Endometrial microvascular endothelial cells (primary cell): ENCODE results near the gene SPOUT1. TPM values are rescaled to one million over a fixed set of nuclear protein-coding genes. Genes with fewer than 3 reads are reported as not detected.
"Not testable (repeated sequence)": the region's sequence is repeated elsewhere in the genome, so short reads cannot be mapped to it uniquely, and the experiment has no call there.

Experiments
- in situ Hi-C: cut with HindIII; loops from 2 replicates; pipeline ENCODE4 v1.10.0; 2017; ENCODE audit warnings: low sequenced_read_pairs, low pct_unique_long_range_greater_than_20kb; ENCODE audit errors: inconsistent ontology term
- total RNA-seq: library from RNA; depleted of rRNA; stranded (reverse); fragments of >200 nt; gene quantifications from one replicate; pipeline ENCODE4 v1.2.3, GENCODE V29; 2015; ENCODE audit errors: inconsistent ontology term

Gene SPOUT1
- total RNA-seq: 27.0 TPM

- in situ Hi-C loops: no loop called here
These were observed at the start of gene SPOUT1 for GRCh38 chr9:128829477-128830251. TSS of gene SPOUT1 (minus strand) at chr9:128829794. CDS start at chr9:128829780, 14 bp downstream.

DNA sequence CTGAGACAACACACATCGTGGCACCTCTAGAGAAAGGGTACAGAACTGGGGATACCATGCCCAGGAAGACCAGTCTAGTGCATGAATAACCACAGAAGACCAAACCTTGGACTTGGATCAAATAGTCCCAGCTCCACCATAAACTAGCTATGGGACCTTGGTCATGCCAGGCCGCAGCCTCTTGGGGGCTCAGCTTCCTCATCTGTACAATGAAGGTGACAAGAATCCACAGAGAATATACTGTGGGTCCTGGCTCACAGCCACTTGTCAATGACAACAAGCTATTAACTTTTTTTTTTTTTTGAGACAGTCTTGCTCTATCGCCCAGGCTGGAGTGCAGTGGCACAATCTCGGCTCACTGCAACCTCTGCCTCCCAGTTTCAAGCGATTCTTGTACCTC, 48.3 kb upstream of the SPOUT1 start:
- in situ Hi-C loops: no loop called here

GRCh38 chr9:128870941-128871265, 41.3 kb upstream of the SPOUT1 start:
- in situ Hi-C loops: not testable (repeated sequence)

- in situ Hi-C loops: no loop called here
These were observed 40.7 kb upstream of the SPOUT1 start for GRCh38 chr9:128870128-128870940.

DNA sequence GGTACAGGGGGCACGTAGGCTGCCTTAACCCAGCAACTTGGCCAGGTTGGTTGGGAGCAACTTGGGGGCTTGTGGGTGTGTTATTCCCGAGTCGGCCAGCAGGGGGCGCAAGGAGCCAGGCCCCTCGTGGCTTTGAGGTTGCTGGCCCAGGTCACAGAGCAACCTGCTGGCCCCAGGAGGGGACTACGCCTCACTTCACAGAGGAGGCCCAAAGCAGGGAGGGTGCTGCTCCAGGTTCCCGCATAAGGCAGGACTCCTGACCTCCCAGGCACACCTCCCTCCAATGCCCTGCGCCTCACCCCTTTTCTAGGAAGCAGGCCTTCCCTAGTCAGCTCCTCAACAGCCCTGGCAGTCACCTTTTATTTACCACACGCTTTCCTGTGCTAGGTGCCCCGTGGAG, 34.1 kb upstream of the SPOUT1 start:
- in situ Hi-C loops: no loop called here

GRCh38 chr9:128862401-128862851, 32.8 kb upstream of the SPOUT1 start:
- in situ Hi-C loops: no loop called here

DNA sequence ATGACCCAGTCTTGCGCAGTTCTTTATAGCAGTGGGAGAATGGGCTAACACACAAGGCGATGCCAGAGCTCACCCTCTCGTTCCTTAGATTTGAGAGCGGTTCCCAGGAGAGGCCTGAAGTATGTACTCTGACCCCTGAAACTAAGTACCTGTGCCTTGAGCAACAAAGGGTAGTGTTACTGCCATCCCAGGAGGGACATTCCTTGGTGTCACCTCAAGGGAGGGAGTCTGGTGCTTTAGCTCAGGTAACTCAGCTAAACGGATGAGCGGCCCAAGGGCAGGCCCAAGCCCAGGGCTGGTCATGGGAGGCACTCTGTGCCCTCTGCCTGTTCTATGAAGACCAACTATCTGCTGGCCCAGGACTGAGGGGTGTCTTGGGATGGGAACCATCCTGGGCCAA, 31.9 kb upstream of the SPOUT1 start:
- in situ Hi-C loops: no loop called here

DNA sequence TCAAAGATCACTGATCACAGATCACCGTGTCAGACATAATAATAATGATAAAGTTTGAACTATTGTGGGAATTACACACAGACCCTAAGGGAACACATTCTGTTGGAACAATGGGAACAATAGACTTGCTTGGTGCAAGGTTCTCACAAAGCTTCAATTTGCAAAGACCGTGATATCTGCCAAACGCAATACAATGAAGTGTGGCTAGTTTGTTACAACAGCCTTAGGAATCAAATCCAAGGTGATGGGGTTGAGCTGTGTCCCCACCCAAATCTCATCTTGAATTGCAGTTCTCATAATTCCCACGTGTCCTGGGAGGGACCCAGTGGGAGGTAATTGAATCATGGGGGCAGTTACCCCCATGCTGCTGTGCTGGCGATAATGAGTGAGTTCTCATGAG, 31.3 kb upstream of the SPOUT1 start:
- in situ Hi-C loops: no loop called here

GRCh38 chr9:128858476-128858875, 28.9 kb upstream of the SPOUT1 start:
- in situ Hi-C loops: not testable (repeated sequence)

DNA sequence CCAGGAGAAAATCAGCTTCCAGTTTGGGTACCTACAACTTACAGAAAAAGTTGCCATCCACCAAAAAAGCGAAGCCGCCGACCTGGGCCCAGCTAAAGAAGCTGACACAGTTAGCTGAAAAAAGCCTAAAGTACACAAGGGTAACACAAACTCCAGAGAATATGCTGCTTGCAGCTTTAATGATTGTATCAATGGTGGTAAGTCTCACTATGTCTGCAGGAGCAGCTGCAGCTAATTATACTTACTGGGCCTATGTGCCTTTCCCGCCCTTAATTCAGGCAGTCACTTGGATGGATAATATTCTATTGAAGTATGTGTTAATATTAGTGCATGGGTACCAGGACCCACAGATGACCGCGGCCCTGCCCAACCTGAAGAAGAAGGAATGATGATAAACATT, 24.9 kb upstream of the SPOUT1 start:
- in situ Hi-C loops: not testable (repeated sequence)

DNA sequence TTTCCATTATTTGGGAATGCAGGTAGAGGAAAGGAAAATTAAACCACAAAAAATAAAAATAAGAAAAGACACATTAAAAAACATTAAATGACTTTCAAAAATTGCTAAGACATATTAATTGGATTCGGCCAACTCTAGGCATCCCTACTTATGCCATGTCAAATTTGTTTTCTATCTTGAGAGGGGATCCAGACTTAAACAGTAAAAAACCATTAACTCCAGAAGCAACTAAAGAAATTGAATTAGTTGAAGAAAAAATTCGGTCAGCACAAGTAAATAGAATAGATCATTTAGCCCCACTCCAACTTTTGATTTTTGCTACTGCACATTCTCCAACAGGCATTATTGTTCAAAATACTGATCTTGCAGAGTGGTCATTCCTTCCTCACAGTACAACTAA, 23.1 kb upstream of the SPOUT1 start:
- in situ Hi-C loops: not testable (repeated sequence)

DNA sequence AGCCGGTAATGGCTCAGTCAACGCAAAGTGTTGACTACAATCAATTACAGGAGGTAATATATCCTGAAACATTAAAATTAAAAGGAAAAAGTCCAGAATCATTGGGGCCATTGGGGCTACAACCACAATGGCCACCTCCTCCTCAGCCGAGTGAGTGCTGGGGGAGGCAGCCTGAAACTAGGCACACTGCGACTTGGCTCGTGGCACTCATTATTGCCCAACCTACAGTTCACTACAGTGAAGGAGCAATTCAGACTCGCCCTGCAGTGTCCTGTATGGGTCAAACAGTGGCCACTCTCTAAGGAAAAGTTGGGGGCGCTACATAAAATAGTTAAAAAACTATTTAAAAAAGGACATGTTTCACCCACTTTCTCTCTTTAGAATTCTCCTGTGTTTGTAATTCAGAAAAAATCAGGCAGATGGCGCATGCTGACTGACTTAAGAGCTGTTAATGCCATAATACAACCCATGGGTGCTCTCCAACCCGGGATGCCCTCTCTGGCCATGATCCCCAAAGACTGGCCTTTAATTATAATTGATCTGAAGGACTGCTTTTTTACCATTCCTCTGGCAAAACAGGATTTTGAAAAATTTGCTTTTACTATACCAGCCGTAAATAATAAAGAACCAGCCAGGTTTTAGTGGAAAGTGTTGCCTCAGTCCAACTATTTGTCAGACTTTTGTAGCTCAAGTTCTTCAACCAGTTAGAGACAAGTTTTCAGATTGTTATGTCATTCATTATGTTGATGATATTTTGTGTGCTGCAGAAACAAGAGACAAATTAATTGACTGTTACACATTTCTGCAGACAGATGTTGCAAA, 22.4 kb upstream of the SPOUT1 start:
- in situ Hi-C loops: not testable (repeated sequence)

- in situ Hi-C loops: not testable (repeated sequence)
These were observed 21.4 kb upstream of the SPOUT1 start for GRCh38 chr9:128851024-128851423.

DNA sequence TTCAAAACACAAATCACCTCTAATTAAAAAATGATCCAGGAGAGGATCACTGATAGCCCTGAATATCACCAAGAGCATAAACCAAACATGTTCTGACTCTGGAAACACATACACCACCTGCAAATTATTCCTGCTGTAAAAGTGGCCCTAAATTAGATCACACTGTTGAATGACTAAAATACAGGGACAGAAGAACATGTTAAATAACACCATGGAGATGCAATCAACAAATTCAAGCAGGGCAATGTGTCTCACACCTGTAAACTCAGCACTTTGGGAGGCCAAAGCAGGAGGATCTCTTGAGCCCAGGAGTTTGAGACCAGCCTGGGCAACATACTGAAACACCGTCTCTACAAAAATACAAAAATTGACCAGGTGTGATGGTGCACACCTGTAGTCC, 18.2 kb upstream of the SPOUT1 start:
- in situ Hi-C loops: no loop called here

DNA sequence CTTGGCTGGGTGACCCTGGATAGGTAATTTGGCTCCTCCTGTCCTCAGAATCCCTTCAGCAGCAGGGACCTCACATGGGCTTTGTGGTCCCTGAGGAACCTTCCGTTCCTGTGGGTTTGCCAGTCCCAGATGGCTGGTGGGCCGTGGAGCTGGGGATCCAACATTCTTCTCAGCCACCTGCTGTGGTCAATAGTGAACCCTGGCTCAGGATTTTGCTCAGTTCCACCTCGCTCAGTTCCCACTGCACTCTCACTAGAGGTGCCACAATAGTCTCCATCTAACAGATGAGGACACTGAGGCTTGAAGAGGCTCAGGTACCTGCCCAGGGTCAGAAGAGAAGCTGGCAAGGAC, 17.1 kb upstream of the SPOUT1 start:
- in situ Hi-C loops: no loop called here

- in situ Hi-C loops: no loop called here
These were observed 15.8 kb upstream of the SPOUT1 start for GRCh38 chr9:128845186-128845931.

- in situ Hi-C loops: not testable (repeated sequence)
These were observed 13.6 kb upstream of the SPOUT1 start for GRCh38 chr9:128843171-128843570.

DNA sequence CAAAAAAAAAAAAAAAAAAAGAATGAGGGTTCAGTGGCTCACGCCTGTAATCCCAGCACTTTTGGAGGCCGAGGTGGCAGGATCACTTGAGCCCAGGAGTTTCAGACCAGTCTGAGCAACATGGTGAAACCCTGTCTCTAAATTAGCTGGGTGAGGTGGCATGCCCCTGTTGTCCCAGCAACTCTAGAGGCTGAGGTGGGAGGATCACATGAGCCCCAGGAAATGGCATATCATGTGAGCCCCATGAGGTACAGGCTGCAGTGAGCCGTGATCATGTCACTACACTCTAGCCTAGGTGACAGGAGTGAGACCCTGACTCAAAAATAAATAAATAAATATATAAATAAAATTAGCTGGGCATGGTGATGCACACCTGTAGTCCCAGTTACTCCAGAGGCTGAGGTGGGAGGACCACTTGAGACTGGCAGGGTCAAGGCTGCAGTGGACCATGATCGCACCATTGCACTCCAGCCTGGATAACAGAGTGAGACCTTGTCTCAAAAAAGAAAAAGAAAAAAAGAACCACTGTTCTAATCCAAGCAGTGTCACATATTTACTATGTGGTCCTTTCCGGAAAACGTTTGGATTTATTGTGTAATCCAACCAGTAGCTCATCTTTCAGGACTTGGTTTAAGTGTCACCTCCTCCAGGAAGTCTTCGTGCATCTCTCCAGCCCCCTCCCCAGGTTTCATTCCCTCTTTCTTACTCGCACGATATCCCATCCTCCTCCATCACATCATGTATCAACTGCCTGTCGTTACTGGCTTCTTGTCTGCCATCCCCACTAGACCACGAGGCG, 12.3 kb upstream of the SPOUT1 start:
- in situ Hi-C loops: no loop called here
